Thyroid gland (tissue), 4 donors: Measurements from ENCODE around the gene SORD.

ENCODE experiments used
- CTCF ChIP-seq, 6 experiments: fragments of 200-600 bp in 3 of 6; fragments of 450-650 bp in 3 of 6; sonication (generic) in 3 of 6; IDR thresholded peaks; one replicate each; pipeline ENCODE4 v1.5.1; 2016 to 2019; ENCODE audit warnings: antibody characterized with exemption in 6 of 6, mild to moderate bottlenecking in 2 of 6, inconsistent platforms in 1 of 6, moderate library complexity in 1 of 6
- POLR2A ChIP-seq, 2 donors: fragments of 450-650 bp; IDR thresholded peaks; one replicate each; pipeline ENCODE4 v1.6.1; 2017; ENCODE audit warnings: antibody characterized with exemption in 2 of 2, mild to moderate bottlenecking in 2 of 2, moderate library complexity in 1 of 2

DNA sequence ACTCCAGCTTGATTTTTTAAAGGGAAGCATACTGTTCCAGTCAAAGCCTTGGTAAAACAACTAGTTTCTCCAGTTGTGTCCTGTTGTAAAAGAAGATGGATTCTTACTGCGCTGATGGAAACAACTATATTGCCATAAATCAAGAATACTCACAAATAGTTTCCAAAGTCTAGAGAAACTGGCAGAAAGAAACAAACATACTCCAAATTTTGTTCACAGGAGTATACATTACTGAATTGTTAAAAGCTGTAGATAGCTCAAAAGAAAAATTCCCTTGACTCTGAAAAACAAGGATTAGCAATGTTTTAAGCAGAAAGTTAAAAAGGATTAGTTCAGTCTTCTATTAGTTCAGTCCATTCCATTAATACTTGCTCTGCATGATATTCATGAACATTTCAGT is 27.6 kb downstream of the SORD start:
- no peak for TF ChIP-seq CTCF (IDR thresholded peaks at IDR 0.05)
- no peak for TF ChIP-seq POLR2A (IDR thresholded peaks at IDR 0.05)
